Measurements from ENCODE around the gene KLHDC8A. TPM values are rescaled to one million over a fixed set of nuclear protein-coding genes. Genes with fewer than 3 reads are reported as not detected.

KLHDC8A gene
- total and polyA plus RNA-seq, 2 of the 13 experiments (the other 11 are each of a cell fraction or from before 2014, with no cell fraction given) = not detected

- TF ChIP-seq, protein P1, sequence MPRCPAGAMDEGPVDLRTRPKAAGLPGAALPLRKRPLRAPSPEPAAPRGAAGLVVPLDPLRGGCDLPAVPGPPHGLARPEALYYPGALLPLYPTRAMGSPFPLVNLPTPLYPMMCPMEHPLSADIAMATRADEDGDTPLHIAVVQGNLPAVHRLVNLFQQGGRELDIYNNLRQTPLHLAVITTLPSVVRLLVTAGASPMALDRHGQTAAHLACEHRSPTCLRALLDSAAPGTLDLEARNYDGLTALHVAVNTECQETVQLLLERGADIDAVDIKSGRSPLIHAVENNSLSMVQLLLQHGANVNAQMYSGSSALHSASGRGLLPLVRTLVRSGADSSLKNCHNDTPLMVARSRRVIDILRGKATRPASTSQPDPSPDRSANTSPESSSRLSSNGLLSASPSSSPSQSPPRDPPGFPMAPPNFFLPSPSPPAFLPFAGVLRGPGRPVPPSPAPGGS (CRISPR knock-in tag; IDR thresholded peaks at IDR 0.05) = no peak
- TF ChIP-seq MTF1 (CRISPR knock-in tag; IDR thresholded peaks at IDR 0.05) (no peak), HNRNPK (IDR thresholded peaks at IDR 0.05; ENCODE audit: low read depth, low read length, poor library complexity, severe bottlenecking) (no peak), ZSCAN20 (CRISPR knock-in tag; IDR thresholded peaks at IDR 0.05; ENCODE audit: borderline replicate concordance) (no peak), ZNF572 (CRISPR knock-in tag; IDR thresholded peaks at IDR 0.05) (no peak), ATF4 (CRISPR knock-in tag; IDR thresholded peaks at IDR 0.05) (no peak), ELK4 (CRISPR knock-in tag; IDR thresholded peaks at IDR 0.05; ENCODE audit: borderline replicate concordance) (no peak), ZZZ3 (CRISPR knock-in tag; IDR thresholded peaks at IDR 0.05; ENCODE audit: borderline replicate concordance) (no peak), RFX5 (IDR thresholded peaks at IDR 0.05; ENCODE audit: low read depth, low read length) (no peak), ZNF747 (CRISPR knock-in tag; IDR thresholded peaks at IDR 0.05; ENCODE audit: borderline replicate concordance) (no peak), ZNF326 (CRISPR knock-in tag; IDR thresholded peaks at IDR 0.05; ENCODE audit: borderline replicate concordance) (no peak), POLR2AphosphoS2 (IDR thresholded peaks at IDR 0.05; ENCODE audit: low read depth, low read length) (no peak), HOXA9 (CRISPR knock-in tag; IDR thresholded peaks at IDR 0.05; ENCODE audit: borderline replicate concordance) (no peak), KLF6 (CRISPR knock-in tag; IDR thresholded peaks at IDR 0.05) (no peak), ZNF878 (CRISPR knock-in tag; IDR thresholded peaks at IDR 0.05) (no peak), PAWR (CRISPR knock-in tag; IDR thresholded peaks at IDR 0.05; ENCODE audit: borderline replicate concordance) (no peak), TOPORS (CRISPR knock-in tag; IDR thresholded peaks at IDR 0.05) (no peak), ZNF564 (CRISPR knock-in tag; IDR thresholded peaks at IDR 0.05) (no peak), TBX2 (CRISPR knock-in tag; IDR thresholded peaks at IDR 0.05; ENCODE audit: borderline replicate concordance) (peak; percentile 47; the same call in 1 of the 2 replicates), ZNF652 (CRISPR knock-in tag; IDR thresholded peaks at IDR 0.05; ENCODE audit: borderline replicate concordance, low read depth) (no peak), IKZF1 (IDR thresholded peaks at IDR 0.05) (no peak)
- TF ChIP-seq, protein P2, sequence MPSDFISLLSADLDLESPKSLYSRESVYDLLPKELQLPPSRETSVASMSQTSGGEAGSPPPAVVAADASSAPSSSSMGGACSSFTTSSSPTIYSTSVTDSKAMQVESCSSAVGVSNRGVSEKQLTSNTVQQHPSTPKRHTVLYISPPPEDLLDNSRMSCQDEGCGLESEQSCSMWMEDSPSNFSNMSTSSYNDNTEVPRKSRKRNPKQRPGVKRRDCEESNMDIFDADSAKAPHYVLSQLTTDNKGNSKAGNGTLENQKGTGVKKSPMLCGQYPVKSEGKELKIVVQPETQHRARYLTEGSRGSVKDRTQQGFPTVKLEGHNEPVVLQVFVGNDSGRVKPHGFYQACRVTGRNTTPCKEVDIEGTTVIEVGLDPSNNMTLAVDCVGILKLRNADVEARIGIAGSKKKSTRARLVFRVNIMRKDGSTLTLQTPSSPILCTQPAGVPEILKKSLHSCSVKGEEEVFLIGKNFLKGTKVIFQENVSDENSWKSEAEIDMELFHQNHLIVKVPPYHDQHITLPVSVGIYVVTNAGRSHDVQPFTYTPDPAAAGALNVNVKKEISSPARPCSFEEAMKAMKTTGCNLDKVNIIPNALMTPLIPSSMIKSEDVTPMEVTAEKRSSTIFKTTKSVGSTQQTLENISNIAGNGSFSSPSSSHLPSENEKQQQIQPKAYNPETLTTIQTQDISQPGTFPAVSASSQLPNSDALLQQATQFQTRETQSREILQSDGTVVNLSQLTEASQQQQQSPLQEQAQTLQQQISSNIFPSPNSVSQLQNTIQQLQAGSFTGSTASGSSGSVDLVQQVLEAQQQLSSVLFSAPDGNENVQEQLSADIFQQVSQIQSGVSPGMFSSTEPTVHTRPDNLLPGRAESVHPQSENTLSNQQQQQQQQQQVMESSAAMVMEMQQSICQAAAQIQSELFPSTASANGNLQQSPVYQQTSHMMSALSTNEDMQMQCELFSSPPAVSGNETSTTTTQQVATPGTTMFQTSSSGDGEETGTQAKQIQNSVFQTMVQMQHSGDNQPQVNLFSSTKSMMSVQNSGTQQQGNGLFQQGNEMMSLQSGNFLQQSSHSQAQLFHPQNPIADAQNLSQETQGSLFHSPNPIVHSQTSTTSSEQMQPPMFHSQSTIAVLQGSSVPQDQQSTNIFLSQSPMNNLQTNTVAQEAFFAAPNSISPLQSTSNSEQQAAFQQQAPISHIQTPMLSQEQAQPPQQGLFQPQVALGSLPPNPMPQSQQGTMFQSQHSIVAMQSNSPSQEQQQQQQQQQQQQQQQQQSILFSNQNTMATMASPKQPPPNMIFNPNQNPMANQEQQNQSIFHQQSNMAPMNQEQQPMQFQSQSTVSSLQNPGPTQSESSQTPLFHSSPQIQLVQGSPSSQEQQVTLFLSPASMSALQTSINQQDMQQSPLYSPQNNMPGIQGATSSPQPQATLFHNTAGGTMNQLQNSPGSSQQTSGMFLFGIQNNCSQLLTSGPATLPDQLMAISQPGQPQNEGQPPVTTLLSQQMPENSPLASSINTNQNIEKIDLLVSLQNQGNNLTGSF (CRISPR knock-in tag; IDR thresholded peaks at IDR 0.05) = no peak
Measured at GRCh38 chr1:205294175-205294917, 62.4 kb downstream of the KLHDC8A start (continued).

Measured in HepG2 (cell line).